HG02759 (cell line): ENCODE results near the gene UBQLN1.

Source experiments
- ATAC-seq: cut with Tn5 transposase; IDR thresholded peaks from one replicate; pipeline ENCODE4 v1.9.1; 2021; ENCODE audit warnings: mild to moderate bottlenecking, moderate library complexity; ENCODE audit not compliant: unreplicated experiment

Gene UBQLN1

DNA sequence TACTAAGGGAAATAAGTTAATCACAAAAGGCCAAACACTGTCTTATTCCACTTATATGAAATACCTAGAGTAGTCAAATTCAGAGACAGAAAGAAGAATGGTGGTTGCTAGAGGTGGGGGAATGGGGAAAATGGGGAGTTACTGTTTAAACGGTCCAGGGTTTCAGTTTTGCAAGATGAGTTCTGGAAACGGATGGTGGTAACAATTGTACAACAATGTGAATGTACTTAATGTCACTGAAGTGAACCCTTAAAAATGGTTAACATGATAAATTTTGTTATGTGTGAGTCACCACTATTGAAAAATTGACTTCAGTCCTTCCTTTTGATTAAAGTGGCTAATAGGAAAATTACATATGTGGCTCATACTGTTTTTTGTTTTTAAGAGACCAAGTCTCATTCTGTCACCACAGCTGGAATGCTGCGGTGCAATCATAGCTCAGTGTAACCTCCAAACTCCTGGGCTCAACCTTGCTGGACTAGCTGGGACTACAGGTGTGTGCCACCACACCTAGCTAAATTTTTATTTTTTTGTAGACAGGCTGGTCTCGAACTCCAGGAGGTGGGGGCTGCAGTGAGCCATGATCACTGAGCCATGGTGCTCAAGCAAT lies 8.7 kb downstream of the UBQLN1 start:
- ATAC-seq, result peak; percentile 45

DNA sequence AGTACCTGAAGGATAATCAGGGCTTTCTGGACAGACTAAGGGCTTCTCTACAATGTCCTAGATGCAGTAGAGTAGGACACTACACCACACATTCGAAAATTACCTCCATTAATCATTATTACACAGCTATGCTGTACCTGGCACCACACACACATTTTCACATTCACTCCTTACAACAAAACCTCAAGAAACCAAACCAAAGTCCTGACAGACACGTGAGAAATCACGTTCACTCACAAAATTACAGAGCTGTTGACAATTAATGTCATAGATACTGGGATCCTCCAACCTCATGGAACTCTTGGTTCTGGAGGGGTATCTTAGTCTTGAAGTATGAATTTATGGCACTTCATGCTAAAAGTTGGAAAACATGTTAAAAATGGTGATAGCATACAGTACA lies 16.3 kb downstream of the UBQLN1 start:
- no peak for ATAC-seq

DNA sequence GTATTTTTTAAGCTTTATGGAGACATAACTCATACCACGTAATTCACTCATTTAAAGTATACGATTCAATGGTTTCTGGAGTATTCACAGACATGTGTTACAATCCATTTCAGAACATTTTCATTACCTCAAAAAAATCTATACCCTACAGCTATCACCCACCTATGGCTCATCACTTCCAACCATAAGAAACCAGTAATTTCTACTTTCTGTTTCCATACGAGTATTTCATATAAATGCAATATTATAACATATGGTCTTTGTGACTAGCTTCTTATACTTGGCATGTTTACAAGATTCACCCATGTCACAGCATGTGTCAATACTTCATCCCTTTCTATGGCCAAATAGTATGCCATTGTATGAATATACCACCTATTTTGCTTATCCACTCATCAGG lies 18.8 kb downstream of the UBQLN1 start:
- no peak for ATAC-seq

- ATAC-seq, result no peak
Measured at GRCh38 chr9:83681490-83681889, 26.3 kb downstream of the UBQLN1 start.

DNA sequence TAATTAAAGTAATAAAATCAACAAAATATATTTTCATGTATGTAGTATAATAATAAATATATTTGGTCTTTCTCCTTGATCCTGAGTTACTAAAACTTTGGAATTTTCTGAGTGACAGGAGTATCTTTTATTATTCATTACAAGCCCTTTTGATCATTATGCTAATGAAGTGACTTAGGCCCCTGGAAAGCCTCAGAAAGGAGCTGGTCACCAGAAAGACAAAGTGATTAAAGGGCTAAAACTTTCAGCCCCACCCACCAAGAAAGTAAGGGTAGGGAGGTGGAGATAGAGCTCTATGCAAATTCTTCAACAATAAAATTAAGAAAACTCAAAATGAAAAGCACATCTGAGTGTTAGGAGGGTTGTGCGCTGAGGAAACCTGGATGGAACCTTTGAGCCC lies 27.5 kb downstream of the UBQLN1 start:
- no peak for ATAC-seq

DNA sequence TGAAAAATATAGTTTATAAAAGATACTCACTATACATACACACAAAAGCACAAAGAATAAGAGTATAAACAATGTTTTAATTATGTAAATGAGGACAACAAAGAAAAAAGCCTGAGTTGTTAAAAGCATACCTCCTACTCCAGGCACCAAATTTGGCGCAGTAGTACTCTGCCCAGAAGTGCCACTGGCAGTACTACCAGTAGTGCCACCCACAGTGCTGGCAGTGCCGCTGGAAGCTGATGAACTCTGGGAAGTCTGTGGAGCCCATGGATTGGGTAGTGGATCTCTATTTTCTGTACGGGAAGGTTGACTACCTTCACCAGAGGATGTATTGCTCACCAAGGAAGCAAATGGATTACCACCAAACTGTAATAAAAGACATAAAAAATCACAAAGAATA lies 30.2 kb downstream of the UBQLN1 start:
- no peak for ATAC-seq

DNA sequence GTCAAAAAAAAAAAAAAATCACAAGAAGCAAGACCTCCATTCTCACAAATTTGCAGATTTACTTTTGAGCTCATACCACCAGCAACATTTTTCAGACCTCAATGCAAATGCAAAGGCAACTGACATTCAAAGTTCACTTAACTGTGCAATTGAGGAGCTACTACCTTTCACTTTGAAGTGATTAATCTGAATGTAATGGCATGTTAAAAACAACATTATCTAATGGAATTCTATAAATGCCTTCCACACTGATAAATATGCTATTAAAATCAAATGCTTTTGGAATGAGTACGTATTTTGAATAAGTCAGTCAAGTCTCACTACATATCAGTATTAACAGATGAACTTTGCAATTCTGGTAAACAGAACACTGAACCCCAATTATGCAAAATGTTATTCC lies 32.3 kb downstream of the UBQLN1 start:
- ATAC-seq, result no peak

DNA sequence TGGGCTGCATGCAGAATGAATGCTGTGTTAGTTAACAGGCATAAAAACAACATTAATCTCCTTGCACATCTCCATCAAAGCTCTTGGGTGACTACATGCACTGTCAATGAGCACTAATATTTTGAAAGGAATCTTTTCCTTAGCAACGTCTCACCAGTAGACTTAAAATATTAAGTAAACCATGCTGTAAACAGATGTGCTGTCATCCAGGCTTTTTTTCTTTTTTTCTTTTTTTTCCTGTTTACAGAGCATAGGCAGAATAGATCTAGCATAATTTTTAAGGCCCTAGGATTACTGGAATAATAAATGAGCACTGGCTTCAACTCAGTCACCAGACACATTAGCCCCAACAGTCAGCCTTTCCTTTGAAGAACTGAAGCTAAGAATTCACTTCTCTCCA lies 36.3 kb downstream of the UBQLN1 start:
- ATAC-seq, result no peak

- ATAC-seq, result no peak
Measured at GRCh38 chr9:83670381-83670780, 37.4 kb downstream of the UBQLN1 start.

GRCh38 chr9:83669067-83669466 lies 38.7 kb downstream of the UBQLN1 start:
- ATAC-seq, result no peak

GRCh38 chr9:83665580-83666200 lies 42.1 kb downstream of the UBQLN1 start:
- ATAC-seq, result peak; percentile 73

DNA sequence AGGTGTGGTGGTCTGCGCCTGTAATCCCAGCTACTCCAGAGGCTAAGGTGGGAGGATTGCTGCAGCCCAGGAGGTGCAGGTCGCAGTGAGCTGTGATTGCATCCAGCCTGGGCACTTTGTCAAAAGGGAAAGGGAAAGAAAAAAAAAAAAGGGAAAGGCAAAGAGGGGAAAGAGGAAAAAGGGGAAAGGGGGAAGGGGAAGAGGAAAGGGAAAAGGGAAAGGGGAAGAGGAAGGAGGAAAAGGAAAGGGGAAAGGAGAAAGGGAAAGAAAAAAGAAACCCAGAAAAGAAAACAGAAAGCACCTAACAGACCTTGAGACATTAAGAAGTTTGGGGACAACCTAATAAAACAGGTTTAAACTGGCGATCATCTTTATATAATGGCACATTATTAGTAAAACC lies 44.8 kb downstream of the UBQLN1 start:
- ATAC-seq, result no peak

- ATAC-seq, result no peak
Measured at GRCh38 chr9:83656952-83657351, 50.8 kb downstream of the UBQLN1 start.

GRCh38 chr9:83656032-83656680 lies 51.6 kb downstream of the UBQLN1 start:
- ATAC-seq, result no peak

GRCh38 chr9:83655433-83655832 lies 52.3 kb downstream of the UBQLN1 start:
- ATAC-seq, result no peak

- no peak for ATAC-seq
Measured at GRCh38 chr9:83652433-83652832, 55.3 kb downstream of the UBQLN1 start.

- ATAC-seq, result no peak
Measured at GRCh38 chr9:83651558-83651957, 56.2 kb downstream of the UBQLN1 start.

GRCh38 chr9:83649515-83649914 lies 58.2 kb downstream of the UBQLN1 start:
- no peak for ATAC-seq

DNA sequence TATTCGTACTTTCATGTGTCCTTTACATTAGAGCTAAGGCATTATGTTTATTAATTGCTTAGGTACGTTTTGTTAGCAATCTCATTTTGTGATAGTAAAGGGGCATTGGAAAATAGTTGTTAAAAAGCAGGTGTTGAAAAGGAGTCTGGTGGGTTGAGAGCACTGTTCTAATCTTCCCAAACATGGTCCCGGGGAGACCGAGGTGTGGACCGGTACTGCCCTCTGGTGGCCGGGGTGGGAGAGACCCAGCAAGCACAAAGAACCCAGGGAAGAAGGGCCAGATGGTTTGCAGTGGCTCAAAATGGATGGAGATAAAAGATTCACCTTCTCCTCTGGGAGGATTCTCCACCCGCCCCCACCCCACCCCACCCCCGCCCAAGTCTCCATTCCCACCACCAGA lies 58.7 kb downstream of the UBQLN1 start:
- peak; percentile 61 for ATAC-seq

- no peak for ATAC-seq
Measured at GRCh38 chr9:83646500-83647239, 61.1 kb downstream of the UBQLN1 start.

DNA sequence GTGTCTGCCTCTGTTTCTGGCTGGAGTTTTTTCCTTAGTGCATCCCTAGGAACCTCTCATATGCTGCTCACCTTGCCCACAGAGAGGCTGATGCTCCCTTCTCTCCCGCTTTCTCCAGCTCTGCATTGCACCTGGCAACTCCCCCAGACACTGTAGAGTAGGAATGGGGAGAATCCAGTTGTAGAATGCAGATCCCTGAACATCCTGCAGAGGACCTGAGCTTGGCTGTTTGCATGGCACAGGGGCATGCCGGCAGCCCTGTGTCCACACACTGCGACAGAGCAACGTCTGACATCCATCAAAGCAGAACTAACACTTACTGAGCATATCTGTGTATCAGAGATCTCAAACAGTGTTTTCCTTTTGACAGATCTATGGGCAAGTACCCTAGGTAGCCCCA lies 65.0 kb downstream of the UBQLN1 start:
- ATAC-seq, result no peak

DNA sequence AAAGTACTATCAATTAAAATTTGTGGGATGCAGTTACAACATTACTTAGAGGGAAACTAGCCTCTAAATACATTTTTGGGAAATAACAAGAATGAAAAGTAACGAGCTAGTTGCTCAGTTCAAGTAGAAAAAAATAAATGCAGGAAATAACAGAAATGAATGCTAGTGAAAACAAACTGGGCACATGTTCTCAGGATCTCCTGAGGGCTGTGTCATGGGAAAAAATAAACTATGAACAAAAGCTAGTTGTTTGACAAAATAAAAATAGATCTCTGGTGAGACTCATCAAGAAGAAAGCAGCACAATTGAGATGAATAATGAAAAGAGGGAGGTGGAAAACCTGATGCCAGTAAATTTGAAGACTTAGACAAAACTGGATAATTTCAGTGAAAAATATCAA lies 68.5 kb downstream of the UBQLN1 start:
- ATAC-seq, result no peak
